LNCAP (cell line): Measurements from ENCODE around the gene S100A7.

Source experiments
- CTCF ChIP-seq: fragments of 450-650 bp; IDR thresholded peaks from 2 replicates; pipeline ENCODE4 v1.5.1; 2017; ENCODE audit warnings: mild to moderate bottlenecking

S100A7 gene

GRCh38 chr1:153487707-153488106 is 27.3 kb upstream of the S100A7 start:
- TF ChIP-seq CTCF: no peak

GRCh38 chr1:153485863-153486262 is 25.4 kb upstream of the S100A7 start:
- TF ChIP-seq CTCF: no peak

GRCh38 chr1:153483776-153484175 is 23.3 kb upstream of the S100A7 start:
- TF ChIP-seq CTCF: no peak

- TF ChIP-seq CTCF: no peak
These were observed 20.7 kb upstream of the S100A7 start for GRCh38 chr1:153481124-153481523.

GRCh38 chr1:153478692-153479618 is 18.5 kb upstream of the S100A7 start:
- no peak for TF ChIP-seq CTCF

- no peak for TF ChIP-seq CTCF
These were observed 17.7 kb upstream of the S100A7 start for GRCh38 chr1:153478047-153478691.

- TF ChIP-seq CTCF: no peak
These were observed 16.1 kb upstream of the S100A7 start for GRCh38 chr1:153476491-153477093.
